Activated T-helper 17 cell treated with anti-CD3 and anti-CD28 coated beads, Interleukin-2, amount 50 U/mL, for 72 hours (primary cell): ENCODE results near the gene MKX. TPM values are rescaled to one million over a fixed set of nuclear protein-coding genes. Genes with fewer than 3 reads are reported as not detected.
A peak's percentile ranks its signal among the peaks of the same experiment; 100 is the strongest.
"Not testable (repeated sequence)": the region's sequence is repeated elsewhere in the genome, so short reads cannot be mapped to it uniquely, and the experiment has no call there.

Experiments
- ATAC-seq: fragments of 150-1000 bp; cut with Tn5 transposase; replicated peaks from 2 replicates; pipeline ENCODE4 v1.10.0; 2021; ENCODE audit warnings: mild to moderate bottlenecking, moderate library complexity
- H3K27ac Mint-ChIP-seq: one replicate; pipeline ENCODE4 v1.8.0; 2022; ENCODE audit warnings: mixed read lengths
- H3K27me3 Mint-ChIP-seq: one replicate; pipeline ENCODE4 v1.8.0; 2022; ENCODE audit warnings: mixed read lengths
- H3K36me3 Mint-ChIP-seq: one replicate; pipeline ENCODE4 v1.8.0; 2022; ENCODE audit warnings: low read depth, mild to moderate bottlenecking, mixed read lengths
- H3K4me1 Mint-ChIP-seq: one replicate; pipeline ENCODE4 v1.8.0; 2022; ENCODE audit warnings: mixed read lengths
- H3K4me3 Mint-ChIP-seq: one replicate; pipeline ENCODE4 v1.8.0; 2022; ENCODE audit warnings: mild to moderate bottlenecking, mixed read lengths
- H3K9me3 Mint-ChIP-seq: one replicate; pipeline ENCODE4 v1.8.0; 2022; ENCODE audit warnings: mixed read lengths
- total RNA-seq, 2 donors: library from RNA; stranded (reverse); gene quantifications; one replicate each; pipeline ENCODE4 v1.2.3, GENCODE V29; 2022

MKX gene
- total RNA-seq, 2 donors from 2014 or later, result 0.11 TPM; not detected in 1

DNA sequence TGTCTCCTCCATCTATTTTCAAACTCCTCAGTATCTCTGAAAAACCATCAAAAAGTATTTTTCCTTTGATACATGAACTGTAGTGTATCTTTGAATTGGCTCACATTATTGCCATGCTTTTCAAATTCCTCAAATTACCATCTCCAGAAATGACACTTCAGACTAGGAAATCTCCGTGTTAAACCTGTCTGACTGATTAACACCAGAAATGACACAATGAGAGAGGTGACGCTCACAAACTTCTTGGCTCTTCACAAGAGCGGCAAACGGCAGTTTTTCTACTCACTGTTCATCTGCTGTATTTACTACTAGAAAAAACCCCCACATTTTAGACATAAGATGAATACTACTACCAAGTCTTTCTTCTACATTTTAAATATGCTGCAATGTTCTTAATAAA is 56.6 kb downstream of the MKX start:
- no peak overlapping the region for H3K27ac Mint-ChIP-seq

DNA sequence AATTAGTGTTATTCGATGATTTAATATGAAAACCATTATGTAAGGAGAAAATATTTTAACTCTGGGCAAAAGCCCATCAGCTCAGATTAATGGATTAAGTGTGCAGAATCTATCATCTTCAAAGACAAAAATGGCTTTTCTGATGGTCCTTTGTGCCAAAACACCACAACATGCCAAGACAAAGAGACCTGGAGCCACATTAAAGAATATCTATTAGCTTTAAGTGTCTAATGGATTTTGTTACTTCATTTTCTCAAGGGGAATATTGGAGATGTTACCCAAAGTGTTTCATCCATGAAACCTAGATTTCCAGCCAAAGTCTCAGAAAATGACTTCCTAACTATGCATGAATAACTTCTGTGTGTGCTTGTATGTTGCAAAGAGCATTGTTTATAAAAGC is 57.3 kb downstream of the MKX start:
- H3K36me3 Mint-ChIP-seq, result no peaks in the 10 kb centered on the region
- H3K4me3 Mint-ChIP-seq, result no peak overlapping the region
- H3K4me1 Mint-ChIP-seq, result no peaks in the 10 kb centered on the region
- H3K27me3 Mint-ChIP-seq, result peaks cover 19% of the 10 kb centered on the region
- peaks cover 3% of the 10 kb centered on the region for H3K9me3 Mint-ChIP-seq
- no peak for ATAC-seq
- H3K27ac Mint-ChIP-seq, result no peak overlapping the region

More for the DNA sequence above, 56.6 kb downstream of the MKX start:
- ATAC-seq, result no peak
- H3K9me3 Mint-ChIP-seq, result peaks cover 3% of the 10 kb centered on the region
- peaks cover 19% of the 10 kb centered on the region for H3K27me3 Mint-ChIP-seq
- H3K4me1 Mint-ChIP-seq, result no peaks in the 10 kb centered on the region
- H3K4me3 Mint-ChIP-seq, result no peak overlapping the region
- no peaks in the 10 kb centered on the region for H3K36me3 Mint-ChIP-seq

DNA sequence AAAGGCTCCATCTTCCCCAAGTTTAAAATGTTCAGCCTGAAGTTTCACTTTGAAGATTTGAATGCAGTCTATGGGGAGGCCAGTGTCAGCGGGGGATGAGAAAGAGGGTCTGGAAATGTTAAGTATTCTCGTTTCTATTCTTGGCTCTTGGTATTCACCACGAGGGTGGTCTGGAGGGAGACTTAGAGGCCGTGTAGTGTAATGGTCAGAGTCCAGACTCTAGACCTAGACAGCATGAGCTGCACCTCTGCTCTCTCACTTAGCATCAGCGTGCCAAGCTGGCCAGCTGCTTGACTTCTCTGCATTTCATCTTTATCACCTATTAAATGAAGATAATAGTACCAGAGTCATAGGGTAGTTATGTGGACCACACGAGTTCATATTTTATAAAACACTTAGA is 57.9 kb downstream of the MKX start:
- Mint-ChIP-seq H3K36me3 (no peaks in the 10 kb centered on the region), H3K4me1 (no peaks in the 10 kb centered on the region), H3K4me3 (no peak overlapping the region), H3K27ac (no peak overlapping the region), H3K9me3 (peaks cover 3% of the 10 kb centered on the region), H3K27me3 (peaks cover 19% of the 10 kb centered on the region)
- ATAC-seq, result no peak

DNA sequence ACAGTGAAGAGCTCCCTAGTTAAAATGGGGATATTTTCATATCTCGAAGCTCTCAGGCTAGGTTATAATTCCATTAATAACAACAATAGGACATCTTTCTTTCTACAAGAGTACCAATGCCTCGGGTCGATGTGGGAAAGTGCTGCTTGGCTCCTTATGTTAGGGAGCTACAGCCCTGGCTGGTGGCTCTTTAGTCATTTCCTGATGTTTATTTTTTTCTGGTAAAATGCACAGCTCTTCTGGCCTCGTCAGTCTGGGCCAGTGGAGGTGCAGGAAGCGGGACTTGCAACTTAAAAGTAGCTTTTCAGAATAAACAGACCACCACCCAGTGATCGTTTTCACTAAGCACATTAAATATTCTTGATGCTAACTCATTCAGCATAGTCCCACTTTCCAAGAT is 58.3 kb downstream of the MKX start:
- peaks cover 19% of the 10 kb centered on the region for H3K27me3 Mint-ChIP-seq
- peaks cover 3% of the 10 kb centered on the region for H3K9me3 Mint-ChIP-seq
- H3K4me3 Mint-ChIP-seq, result no peak overlapping the region
- ATAC-seq, result no peak
- H3K36me3 Mint-ChIP-seq, result no peaks in the 10 kb centered on the region
- no peak overlapping the region for H3K27ac Mint-ChIP-seq
- H3K4me1 Mint-ChIP-seq, result no peaks in the 10 kb centered on the region

DNA sequence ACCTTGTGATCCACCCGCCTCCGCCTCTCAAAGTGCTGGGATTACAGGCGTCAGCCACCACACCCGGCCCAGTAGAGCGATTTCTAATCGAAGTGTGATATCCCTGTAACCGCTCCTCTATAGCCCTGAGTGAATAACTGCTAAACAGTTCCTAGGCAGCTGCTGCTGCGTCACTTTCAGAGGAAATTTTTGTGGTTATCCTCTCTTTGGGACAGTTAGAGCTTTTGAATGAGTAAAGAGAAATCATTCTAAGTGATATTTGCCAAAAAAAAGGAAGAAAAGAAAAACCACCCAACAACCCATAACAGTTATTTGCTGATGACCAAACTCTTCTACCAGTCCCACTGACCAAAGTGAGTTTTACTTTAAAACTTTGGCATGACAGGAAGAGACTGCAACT is 59.9 kb downstream of the MKX start:
- Mint-ChIP-seq H3K36me3 (no peaks in the 10 kb centered on the region), H3K9me3 (no peaks in the 10 kb centered on the region), H3K27ac (no peak overlapping the region), H3K4me3 (no peak overlapping the region), H3K27me3 (peaks cover 17% of the 10 kb centered on the region), H3K4me1 (no peaks in the 10 kb centered on the region)
- ATAC-seq, result no peak

DNA sequence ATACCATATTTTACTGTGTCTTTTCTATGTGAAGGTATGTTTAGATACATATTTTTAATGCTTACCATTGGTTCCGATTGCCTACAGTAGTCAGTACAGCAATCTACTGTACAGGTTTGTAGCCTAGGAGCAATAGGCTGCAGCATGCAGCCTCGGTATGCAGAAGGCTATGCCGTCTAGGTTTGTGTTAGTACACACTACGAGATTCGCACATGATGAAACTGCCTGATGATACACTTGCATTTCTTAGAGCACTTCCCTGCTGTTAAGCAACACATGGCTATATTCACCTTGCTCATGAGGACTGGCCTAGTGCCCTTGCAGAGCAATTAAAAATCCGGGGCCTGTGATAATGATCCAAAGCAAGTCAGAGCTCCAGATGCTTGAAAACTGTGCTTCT is 62.4 kb downstream of the MKX start:
- Mint-ChIP-seq H3K27me3 (peaks cover 15% of the 10 kb centered on the region), H3K36me3 (no peaks in the 10 kb centered on the region), H3K4me1 (no peaks in the 10 kb centered on the region), H3K9me3 (no peaks in the 10 kb centered on the region), H3K27ac (no peak overlapping the region), H3K4me3 (no peak overlapping the region)
- ATAC-seq, result no peak

DNA sequence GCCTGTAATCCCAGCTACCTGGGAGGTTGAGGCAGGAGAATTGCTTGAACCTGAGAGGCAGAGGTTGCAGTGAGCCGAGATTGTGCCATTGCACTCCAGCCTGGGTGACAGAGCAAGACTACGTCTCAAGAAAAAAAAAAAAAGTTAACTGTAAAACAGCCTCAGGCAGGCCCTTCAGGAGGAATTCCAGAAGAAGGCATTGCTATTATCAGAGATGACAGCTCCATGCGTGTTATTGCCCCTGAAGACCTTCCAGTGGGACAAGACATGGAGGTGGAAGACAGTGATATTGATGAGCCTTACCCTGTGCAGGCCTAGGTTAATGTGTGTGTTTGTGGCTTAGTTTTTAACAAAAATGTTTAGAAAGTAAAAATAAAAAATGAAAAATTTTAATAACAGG is 63.8 kb downstream of the MKX start:
- not testable (repeated sequence) for H3K36me3 Mint-ChIP-seq, H3K4me3 Mint-ChIP-seq, H3K4me1 Mint-ChIP-seq, ATAC-seq, H3K27ac Mint-ChIP-seq, H3K9me3 Mint-ChIP-seq
- peaks cover 12% of the 10 kb centered on the region for H3K27me3 Mint-ChIP-seq

DNA sequence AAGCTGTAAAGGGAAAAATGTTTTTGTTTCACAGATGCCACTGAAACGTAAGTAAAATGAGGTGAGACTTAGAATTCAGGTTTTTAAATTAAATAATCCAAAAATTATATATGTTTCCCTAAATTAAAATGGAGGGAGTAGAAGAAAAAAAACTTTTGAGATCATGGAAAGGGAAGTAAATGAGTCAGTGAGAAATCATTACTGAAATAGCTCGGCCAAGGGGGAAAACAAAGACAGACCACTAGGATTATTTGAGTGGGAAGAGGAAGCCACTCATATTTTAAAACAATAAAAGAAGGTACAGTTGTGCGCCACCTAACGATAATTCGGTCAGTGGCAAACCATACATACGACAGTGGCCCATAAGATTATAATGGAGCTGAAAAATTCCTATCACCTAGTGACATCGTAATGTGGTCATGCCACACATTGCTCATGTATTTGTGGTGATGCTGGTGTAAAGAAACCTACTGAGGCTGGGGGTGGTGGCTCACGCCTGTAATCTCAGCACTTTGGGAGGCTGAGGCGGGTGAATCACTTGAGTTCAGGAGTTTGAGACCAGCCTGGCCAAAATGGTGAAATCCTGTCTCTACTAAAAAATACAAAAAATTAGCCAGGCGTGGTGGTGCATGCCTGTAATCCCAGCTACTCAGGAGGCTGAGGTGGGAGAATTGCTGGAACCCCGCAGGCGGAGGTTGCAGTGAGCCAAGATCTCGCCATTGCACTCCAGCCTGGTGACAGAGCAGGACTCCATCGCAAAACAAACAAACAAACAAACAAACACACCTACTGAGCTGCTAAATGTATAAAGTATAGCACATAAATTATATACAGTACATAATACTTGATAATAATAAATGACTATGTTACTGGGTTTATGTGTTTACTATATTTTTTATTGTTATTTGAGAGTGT is 64.7 kb downstream of the MKX start:
- Mint-ChIP-seq H3K36me3 (no peaks in the 10 kb centered on the region), H3K4me3 (no peak overlapping the region), H3K4me1 (no peaks in the 10 kb centered on the region), H3K9me3 (no peaks in the 10 kb centered on the region), H3K27ac (no peak overlapping the region), H3K27me3 (peaks cover 8% of the 10 kb centered on the region)
- peak; percentile 81 for ATAC-seq

DNA sequence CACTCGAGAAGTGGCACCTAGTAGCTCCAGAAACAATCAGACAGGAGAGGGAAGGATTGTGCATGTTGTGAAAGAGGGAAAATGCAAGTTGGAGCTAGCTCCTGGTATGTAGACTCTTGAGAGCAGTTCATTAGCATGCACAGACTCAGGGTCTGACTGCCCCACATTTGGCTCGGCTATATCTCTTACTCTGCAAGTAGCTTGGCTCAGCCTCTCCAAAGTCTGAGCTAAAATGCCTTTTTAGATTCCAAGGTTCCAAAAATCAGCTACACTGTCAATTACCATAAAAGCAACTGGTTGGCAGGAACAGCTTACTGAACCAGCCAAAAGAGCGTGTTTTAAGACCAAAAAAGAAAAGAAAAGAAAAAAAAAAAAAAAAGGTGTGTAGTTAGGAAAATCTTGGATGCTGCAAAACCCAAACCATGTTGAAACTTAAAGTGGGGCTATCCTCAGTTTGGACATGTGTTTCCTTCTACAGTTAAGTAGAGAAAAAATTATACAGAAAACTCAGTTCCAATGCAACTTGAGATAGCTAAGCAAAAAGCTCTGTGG is 65.5 kb downstream of the MKX start:
- no peak for ATAC-seq
- Mint-ChIP-seq H3K4me1 (no peaks in the 10 kb centered on the region), H3K4me3 (no peak overlapping the region), H3K27me3 (peaks cover 6% of the 10 kb centered on the region), H3K9me3 (no peaks in the 10 kb centered on the region), H3K36me3 (no peaks in the 10 kb centered on the region), H3K27ac (no peak overlapping the region)

DNA sequence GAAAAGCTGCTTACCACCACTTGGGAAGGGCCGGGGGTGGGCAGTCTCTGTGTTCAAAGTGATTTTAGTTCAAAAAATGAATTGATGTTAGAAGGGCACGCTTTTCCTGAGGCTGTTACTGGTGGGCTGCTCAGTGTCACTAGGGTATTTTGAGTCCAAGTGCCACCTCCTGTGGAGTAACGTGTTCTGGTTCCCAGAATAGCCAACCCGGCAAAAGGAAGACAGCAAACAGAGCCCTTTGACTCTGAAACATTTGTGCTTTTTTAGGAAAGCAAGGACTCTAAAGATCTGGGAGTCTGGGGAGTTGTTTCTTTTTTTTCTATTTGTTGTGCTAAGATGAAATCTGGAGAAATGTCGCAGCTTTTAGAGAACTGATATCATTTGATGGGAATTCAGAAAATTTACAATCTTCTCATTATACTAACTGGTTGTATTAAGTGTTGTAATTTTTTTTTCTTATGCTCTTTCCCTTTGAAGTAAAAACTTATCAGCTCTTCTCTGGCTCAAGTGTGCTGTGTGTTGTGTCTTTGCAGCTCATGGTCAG is 66.2 kb downstream of the MKX start:
- Mint-ChIP-seq H3K27ac (no peak overlapping the region), H3K36me3 (no peaks in the 10 kb centered on the region), H3K4me1 (no peaks in the 10 kb centered on the region), H3K27me3 (peaks cover 6% of the 10 kb centered on the region), H3K4me3 (no peak overlapping the region), H3K9me3 (no peaks in the 10 kb centered on the region)
- ATAC-seq, result no peak

DNA sequence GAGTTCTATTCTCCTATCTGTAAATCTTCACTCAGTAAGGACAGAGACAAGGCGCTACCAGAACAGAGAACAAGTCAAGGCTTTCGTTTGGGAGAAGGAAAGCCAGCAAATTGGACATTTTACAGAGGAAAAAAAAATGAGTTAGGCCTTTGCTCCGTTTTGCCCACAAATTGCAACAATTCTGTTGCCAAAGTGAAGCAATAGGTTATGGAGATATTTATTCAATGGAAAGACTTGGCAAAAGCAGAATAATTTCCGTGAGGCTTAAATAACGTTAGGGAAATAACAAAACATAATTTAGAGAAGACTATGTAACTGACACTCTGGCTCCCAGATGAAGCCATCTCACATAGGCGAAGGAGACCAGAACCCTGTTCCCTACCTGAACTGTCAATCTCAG is 67.5 kb downstream of the MKX start:
- Mint-ChIP-seq H3K36me3 (no peaks in the 10 kb centered on the region), H3K27me3 (peaks cover 6% of the 10 kb centered on the region), H3K4me1 (no peaks in the 10 kb centered on the region), H3K4me3 (no peak overlapping the region), H3K27ac (no peak overlapping the region), H3K9me3 (no peaks in the 10 kb centered on the region)
- ATAC-seq, result no peak

DNA sequence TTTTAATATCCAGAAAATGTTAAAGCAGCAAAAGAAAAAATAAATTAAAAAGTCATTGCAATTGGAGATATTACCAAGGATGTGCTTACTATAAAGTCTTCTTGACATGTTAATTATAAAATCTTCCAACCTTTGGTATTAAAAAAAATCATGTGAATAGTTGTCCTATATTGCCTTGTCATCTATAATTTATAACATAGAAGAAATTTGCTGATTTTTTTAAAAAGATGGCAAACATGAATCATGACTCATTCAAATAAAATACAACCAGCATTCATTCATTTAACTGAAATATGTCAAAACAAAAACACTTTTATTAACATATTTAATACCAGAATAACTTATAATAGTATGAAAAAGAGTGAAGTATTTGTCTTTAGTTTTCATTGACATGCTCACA is 72.6 kb downstream of the MKX start:
- H3K4me3 Mint-ChIP-seq, result no peak overlapping the region
- H3K27me3 Mint-ChIP-seq, result no peaks in the 10 kb centered on the region
- H3K4me1 Mint-ChIP-seq, result no peaks in the 10 kb centered on the region
- H3K27ac Mint-ChIP-seq, result no peak overlapping the region
- H3K9me3 Mint-ChIP-seq, result no peaks in the 10 kb centered on the region
- no peaks in the 10 kb centered on the region for H3K36me3 Mint-ChIP-seq
- ATAC-seq, result no peak

DNA sequence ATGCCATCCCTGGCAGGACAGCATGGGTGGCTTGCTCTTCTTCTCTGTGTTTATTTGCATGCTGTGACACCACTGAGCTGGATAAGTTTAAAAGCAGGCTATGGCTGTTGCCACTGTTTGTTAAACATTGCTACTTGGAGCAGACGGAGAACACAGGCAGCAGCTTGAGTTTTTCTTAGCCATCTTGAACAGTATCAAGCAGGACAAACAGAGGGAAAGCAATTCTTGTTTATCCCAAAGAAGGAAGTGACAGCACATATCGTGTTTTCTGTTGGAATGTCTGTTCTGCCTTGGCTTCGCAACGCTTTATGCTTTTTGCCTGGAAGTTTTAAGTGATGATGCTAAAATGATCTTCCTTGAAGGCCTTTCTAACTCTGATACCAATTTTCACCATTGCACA is 73.8 kb downstream of the MKX start:
- H3K4me1 Mint-ChIP-seq, result no peaks in the 10 kb centered on the region
- no peak overlapping the region for H3K27ac Mint-ChIP-seq
- H3K9me3 Mint-ChIP-seq, result no peaks in the 10 kb centered on the region
- ATAC-seq, result no peak
- H3K27me3 Mint-ChIP-seq, result no peaks in the 10 kb centered on the region
- H3K4me3 Mint-ChIP-seq, result no peak overlapping the region
- no peaks in the 10 kb centered on the region for H3K36me3 Mint-ChIP-seq

DNA sequence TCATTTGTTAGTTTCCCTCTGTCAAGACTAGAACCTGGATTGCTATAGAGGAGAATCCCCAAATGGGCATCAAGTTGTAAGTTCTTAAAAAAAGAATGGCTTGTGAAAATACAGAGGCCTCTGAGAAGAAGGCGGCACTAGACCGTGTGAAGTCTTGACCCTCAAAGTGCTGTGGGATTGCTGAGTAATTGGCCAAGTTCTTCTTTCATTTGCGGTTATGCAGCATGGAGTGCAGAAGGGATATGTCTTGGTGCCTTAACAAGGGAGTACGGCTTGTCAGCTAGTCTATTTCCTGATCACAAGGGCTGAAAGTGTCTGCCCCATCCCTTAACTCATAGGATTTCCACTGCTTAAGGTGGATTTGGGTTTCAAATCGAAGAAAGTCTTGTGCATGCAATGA is 81.2 kb downstream of the MKX start:
- no peaks in the 10 kb centered on the region for H3K36me3 Mint-ChIP-seq
- H3K27ac Mint-ChIP-seq, result no peak overlapping the region
- H3K4me3 Mint-ChIP-seq, result no peak overlapping the region
- H3K27me3 Mint-ChIP-seq, result peaks cover 27% of the 10 kb centered on the region
- no peaks in the 10 kb centered on the region for H3K4me1 Mint-ChIP-seq
- no peak for ATAC-seq
- no peaks in the 10 kb centered on the region for H3K9me3 Mint-ChIP-seq

DNA sequence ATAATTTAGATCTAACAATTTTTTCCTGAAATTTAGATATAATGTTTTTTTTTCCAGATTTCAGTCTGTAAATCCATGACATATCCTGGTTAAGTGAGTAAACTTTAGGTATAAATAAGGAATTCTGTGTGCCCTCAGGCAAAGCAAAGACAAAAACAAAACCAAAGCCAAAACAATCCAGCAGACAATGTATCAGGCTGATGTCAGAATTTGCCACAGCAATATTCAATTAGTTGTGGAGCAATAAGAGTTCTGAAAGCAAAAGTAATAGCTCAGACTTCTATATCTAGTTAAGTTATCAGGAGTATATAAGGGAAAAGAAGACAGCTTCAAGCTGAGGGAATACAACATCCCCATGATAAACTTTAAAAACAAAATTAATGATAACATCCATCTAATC is 82.0 kb downstream of the MKX start:
- Mint-ChIP-seq H3K9me3 (no peaks in the 10 kb centered on the region), H3K36me3 (no peaks in the 10 kb centered on the region), H3K27me3 (peaks cover 27% of the 10 kb centered on the region), H3K4me1 (no peaks in the 10 kb centered on the region), H3K4me3 (no peak overlapping the region), H3K27ac (no peak overlapping the region)
- no peak for ATAC-seq
